H9 (cell line): ENCODE data around the gene ABHD4. TPM values are rescaled to one million over a fixed set of nuclear protein-coding genes. Genes with fewer than 3 reads are reported as not detected.

Experiments used
- DNase-seq: peaks from one replicate; pipeline ENCODE4 v3.0.0-alpha.2; 2017
- H2AFZ ChIP-seq: one replicate; pipeline ENCODE4 v1.6.1; 2013; ENCODE audit warnings: mild to moderate bottlenecking, low read length, control low read depth, moderate library complexity
- H2AK5ac ChIP-seq: 2 replicates; pipeline ENCODE4 v1.6.1; 2013; ENCODE audit warnings: low read length, control low read depth, mixed read lengths; ENCODE audit not compliant: insufficient read length
- H2BK120ac ChIP-seq: one replicate; pipeline ENCODE4 v1.6.1; 2013; ENCODE audit warnings: low read depth, mild to moderate bottlenecking, low read length, control low read depth, inconsistent platforms; ENCODE audit not compliant: poor library complexity, severe bottlenecking
- H2BK12ac ChIP-seq: 2 replicates; pipeline ENCODE4 v1.6.1; 2013; ENCODE audit warnings: low read length, control low read depth, mixed read lengths, low read depth; ENCODE audit not compliant: insufficient read length
- H2BK15ac ChIP-seq: 2 replicates; pipeline ENCODE4 v1.6.1; 2013; ENCODE audit warnings: low read depth, low read length, control low read depth
- H2BK20ac ChIP-seq: one replicate; pipeline ENCODE4 v1.6.1; 2013; ENCODE audit warnings: low read depth, mild to moderate bottlenecking, low read length, control low read depth, inconsistent platforms; ENCODE audit not compliant: poor library complexity, severe bottlenecking
- H2BK5ac ChIP-seq: 2 replicates; pipeline ENCODE4 v1.6.1; 2013; ENCODE audit warnings: low read length, control low read depth, mixed read lengths; ENCODE audit not compliant: insufficient read length
- H3K14ac ChIP-seq: 2 replicates; pipeline ENCODE4 v1.6.1; 2013; ENCODE audit warnings: low read length, control low read depth; ENCODE audit not compliant: insufficient read depth
- H3K18ac ChIP-seq: 2 replicates; pipeline ENCODE4 v1.6.1; 2013; ENCODE audit warnings: low read depth, mild to moderate bottlenecking, mixed read lengths, low read length, control low read depth; ENCODE audit not compliant: insufficient read length
- H3K23ac ChIP-seq: 2 replicates; pipeline ENCODE4 v1.6.1; 2013; ENCODE audit warnings: low read length, control low read depth, mixed read lengths, low read depth; ENCODE audit not compliant: insufficient read length
- H3K23me2 ChIP-seq: 2 replicates; pipeline ENCODE4 v1.6.1; 2013; ENCODE audit warnings: low read depth, mild to moderate bottlenecking, mixed read lengths, low read length, control low read depth; ENCODE audit not compliant: insufficient read length, poor library complexity, severe bottlenecking
- H3K27ac ChIP-seq: 2 replicates; pipeline ENCODE4 v1.5.1; 2013; ENCODE audit warnings: low read length, control low read depth, mixed read lengths, low read depth; ENCODE audit not compliant: insufficient read length
- H3K27me3 ChIP-seq: 2 replicates; pipeline ENCODE4 v1.6.1; 2013; ENCODE audit warnings: low read length, control low read depth, inconsistent platforms; ENCODE audit not compliant: insufficient read depth
- H3K4ac ChIP-seq: 2 replicates; pipeline ENCODE4 v1.6.1; 2013; ENCODE audit warnings: low read depth, mild to moderate bottlenecking, control low read depth, inconsistent platforms, low read length, moderate library complexity
- H3K4me1 ChIP-seq: 2 replicates; pipeline ENCODE4 v1.6.1; 2013; ENCODE audit warnings: low read length, control low read depth, inconsistent platforms; ENCODE audit not compliant: insufficient read depth
- H3K4me2 ChIP-seq: 2 replicates; pipeline ENCODE4 v1.6.1; 2013; ENCODE audit warnings: low read length, control low read depth, mixed read lengths; ENCODE audit not compliant: insufficient read length, insufficient read depth
- H3K56ac ChIP-seq: 2 replicates; pipeline ENCODE4 v1.6.1; 2013; ENCODE audit warnings: low read depth, mild to moderate bottlenecking, mixed read lengths, low read length, control low read depth; ENCODE audit not compliant: insufficient read length
- H3K79me1 ChIP-seq: 2 replicates; pipeline ENCODE4 v1.6.1; 2013; ENCODE audit warnings: low read depth, mild to moderate bottlenecking, moderate library complexity, low read length, control low read depth, inconsistent platforms; ENCODE audit not compliant: insufficient read depth, poor library complexity, severe bottlenecking
- H3K79me2 ChIP-seq: 2 replicates; pipeline ENCODE4 v1.6.1; 2013; ENCODE audit warnings: low read length, control low read depth, inconsistent platforms; ENCODE audit not compliant: insufficient read depth
- H3K9ac ChIP-seq: 2 replicates; pipeline ENCODE4 v1.6.1; 2013; ENCODE audit warnings: low read length, control low read depth, mixed read lengths; ENCODE audit not compliant: insufficient read length; ENCODE audit errors: extremely low read depth
- H3K9me3 ChIP-seq: one replicate; pipeline ENCODE4 v1.6.1; 2013; ENCODE audit warnings: low read depth, low read length, inconsistent platforms; ENCODE audit not compliant: control insufficient read depth
- H3T11ph ChIP-seq: one replicate; pipeline ENCODE4 v1.6.1; 2013; ENCODE audit warnings: mild to moderate bottlenecking, low read length, control low read depth, inconsistent platforms
- H4K20me1 ChIP-seq: one replicate; pipeline ENCODE4 v1.6.1; 2013; ENCODE audit not compliant: control insufficient read depth, insufficient read length, insufficient read depth
- H4K5ac ChIP-seq: 2 replicates; pipeline ENCODE4 v1.6.1; 2013; ENCODE audit warnings: low read depth, mild to moderate bottlenecking, mixed read lengths, low read length, control low read depth; ENCODE audit not compliant: insufficient read length
- H4K8ac ChIP-seq: replicated peaks from 2 replicates; pipeline ENCODE4 v1.6.1; 2013; ENCODE audit warnings: low read length, control low read depth, mixed read lengths, low read depth; ENCODE audit not compliant: insufficient read length
- H4K91ac ChIP-seq: 2 replicates; pipeline ENCODE4 v1.6.1; 2013; ENCODE audit warnings: low read depth, mild to moderate bottlenecking, moderate library complexity, mixed read lengths, low read length, control low read depth; ENCODE audit not compliant: insufficient read length
- H3K27ac Mint-ChIP-seq, 3 experiments: 2 replicates in 2 of 3; 3 replicates in 1 of 3; pipeline ENCODE4 v1.8.0; 2020 to 2021; ENCODE audit warnings: mixed read lengths in 3 of 3, mild to moderate bottlenecking in 1 of 3, moderate library complexity in 1 of 3
- H3K27me3 Mint-ChIP-seq: 2 replicates; pipeline ENCODE4 v1.8.0; 2021; ENCODE audit warnings: low read depth, mild to moderate bottlenecking, moderate library complexity, mixed read lengths
- H3K36me3 Mint-ChIP-seq, 3 experiments: 2 replicates in 2 of 3; 3 replicates in 1 of 3; pipeline ENCODE4 v1.8.0; 2020 to 2021; ENCODE audit warnings: low read depth in 3 of 3, mixed read lengths in 3 of 3; ENCODE audit not compliant: insufficient read depth in 1 of 3
- H3K4me1 Mint-ChIP-seq, 2 experiments: 2 replicates each; pipeline ENCODE4 v1.8.0; 2020; ENCODE audit warnings: mixed read lengths in 2 of 2
- H3K4me3 Mint-ChIP-seq, 2 experiments: 2 replicates in 1 of 2; 3 replicates in 1 of 2; pipeline ENCODE4 v1.8.0; 2020 to 2021; ENCODE audit warnings: mild to moderate bottlenecking in 2 of 2, mixed read lengths in 2 of 2, moderate library complexity in 1 of 2
- H3K9me3 Mint-ChIP-seq, 2 experiments: 2 replicates in 1 of 2; 3 replicates in 1 of 2; pipeline ENCODE4 v1.8.0; 2020; ENCODE audit warnings: mild to moderate bottlenecking in 2 of 2, mixed read lengths in 2 of 2, moderate library complexity in 1 of 2
- WGBS: extraction: QIAGEN DNeasy Blood & Tissue Kit; methylation state at CpG from one replicate; pipeline ENCODE4 v1.1.7; 2013; ENCODE audit warnings: missing lambda C conversion rate, low lambda C conversion rate, mixed read lengths; ENCODE audit not compliant: insufficient read length; ENCODE audit errors: extremely low coverage; 5-methylcytosine and 5-hydroxymethylcytosine counted together
- total RNA-seq: library from RNA; stranded (reverse); gene quantifications from 2 replicates; pipeline ENCODE4 v1.2.1, GENCODE V29; 2021
- TF ChIP-seq, protein P1 (sequence below): fragments of 200-600 bp; sonication (generic); conservative IDR thresholded peaks from 3 replicates; pipeline ENCODE4 v1.8.0; 2021; ENCODE audit warnings: antibody characterized with exemption, mild to moderate bottlenecking

The ABHD4 gene
- total RNA-seq, 1 experiment from 2014 or later, result 21.8 TPM

DNA sequence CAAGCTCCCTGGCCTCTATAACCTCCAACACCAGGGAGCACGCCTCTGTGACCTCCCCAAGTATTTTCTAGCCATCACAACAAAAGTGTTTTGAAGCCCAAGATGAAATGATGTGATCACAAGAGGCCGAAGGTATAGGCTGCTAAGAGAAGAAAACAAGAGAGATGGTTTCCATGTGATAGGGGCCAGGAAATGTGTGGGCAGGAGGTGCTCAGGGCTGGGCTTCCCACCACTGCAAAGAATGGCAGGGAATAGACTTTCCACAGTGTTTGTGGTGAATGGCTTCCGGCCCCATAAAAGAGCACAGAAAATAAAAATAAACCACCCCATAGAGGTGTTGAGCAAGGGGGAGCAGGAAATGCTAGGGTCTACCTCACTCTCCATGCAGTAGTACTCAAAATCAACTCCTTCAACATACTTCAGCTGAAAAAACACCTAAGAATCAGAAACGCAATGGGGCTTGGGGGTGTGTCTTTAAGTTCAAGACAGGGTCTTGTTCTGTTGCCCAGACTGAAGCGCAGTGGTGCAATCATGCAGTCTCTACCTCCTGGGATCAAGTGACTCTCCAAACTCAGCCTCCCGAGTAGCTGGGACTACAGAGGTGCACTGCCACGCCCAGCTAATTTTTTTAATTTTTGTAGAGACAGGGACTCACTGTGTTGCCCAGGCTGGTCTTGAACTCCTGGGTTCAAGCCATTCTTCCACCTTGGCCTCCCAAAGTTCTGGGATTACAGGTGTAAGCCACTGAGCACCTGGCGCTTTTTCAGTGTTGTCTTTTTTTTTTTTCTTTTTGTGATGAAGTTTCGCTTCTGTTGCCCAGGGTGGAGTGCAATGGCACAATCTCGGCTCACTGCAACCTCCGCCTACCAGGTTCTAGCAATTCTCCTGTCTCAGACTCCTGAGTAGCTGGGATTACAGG, 36.2 kb upstream of the ABHD4 start:
- Histone ChIP-seq H2BK20ac (no peak overlapping the region), H3K23ac (no peak overlapping the region), H2AK5ac (no peak overlapping the region), H4K8ac (no peak overlapping the region), H3K18ac (no peak overlapping the region), H3K79me1 (no peaks in the 10 kb centered on the region), H4K5ac (no peak overlapping the region), H3K9me3 (no peaks in the 10 kb centered on the region), H3K27ac (no peak overlapping the region), H3T11ph (no peak overlapping the region), H2AFZ (no peak overlapping the region), H3K4me1 (no peaks in the 10 kb centered on the region), H3K4ac (no peak overlapping the region), H4K91ac (no peak overlapping the region), H3K23me2 (no peaks in the 10 kb centered on the region), H3K79me2 (no peaks in the 10 kb centered on the region), H4K20me1 (no peaks in the 10 kb centered on the region), H2BK5ac (no peak overlapping the region), H3K14ac (no peak overlapping the region), H2BK12ac (no peak overlapping the region), H2BK120ac (no peak overlapping the region), H3K9ac (no peak overlapping the region), H2BK15ac (no peak overlapping the region), H3K56ac (no peak overlapping the region), H3K4me2 (no peak overlapping the region), H3K27me3 (no peaks in the 10 kb centered on the region)
- no CpG with 5 or more reads among the region's 11 CpGs for WGBS
- peaks cover 40 to 41% of the 10 kb centered on the region in 2 experiments for H3K4me1 Mint-ChIP-seq
- H3K36me3 Mint-ChIP-seq, result peaks cover 4 to 23% (median 13%) of the 10 kb centered on the region in 3 experiments; a peak in 6 of 7 replicates
- TF ChIP-seq, protein P1, sequence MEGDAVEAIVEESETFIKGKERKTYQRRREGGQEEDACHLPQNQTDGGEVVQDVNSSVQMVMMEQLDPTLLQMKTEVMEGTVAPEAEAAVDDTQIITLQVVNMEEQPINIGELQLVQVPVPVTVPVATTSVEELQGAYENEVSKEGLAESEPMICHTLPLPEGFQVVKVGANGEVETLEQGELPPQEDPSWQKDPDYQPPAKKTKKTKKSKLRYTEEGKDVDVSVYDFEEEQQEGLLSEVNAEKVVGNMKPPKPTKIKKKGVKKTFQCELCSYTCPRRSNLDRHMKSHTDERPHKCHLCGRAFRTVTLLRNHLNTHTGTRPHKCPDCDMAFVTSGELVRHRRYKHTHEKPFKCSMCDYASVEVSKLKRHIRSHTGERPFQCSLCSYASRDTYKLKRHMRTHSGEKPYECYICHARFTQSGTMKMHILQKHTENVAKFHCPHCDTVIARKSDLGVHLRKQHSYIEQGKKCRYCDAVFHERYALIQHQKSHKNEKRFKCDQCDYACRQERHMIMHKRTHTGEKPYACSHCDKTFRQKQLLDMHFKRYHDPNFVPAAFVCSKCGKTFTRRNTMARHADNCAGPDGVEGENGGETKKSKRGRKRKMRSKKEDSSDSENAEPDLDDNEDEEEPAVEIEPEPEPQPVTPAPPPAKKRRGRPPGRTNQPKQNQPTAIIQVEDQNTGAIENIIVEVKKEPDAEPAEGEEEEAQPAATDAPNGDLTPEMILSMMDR, result no peak
- H3K4me3 Mint-ChIP-seq, result no peak overlapping the region
- DNase-seq, result no peak
- no peaks in the 10 kb centered on the region; a peak in 2 of 5 replicates for H3K9me3 Mint-ChIP-seq
- no peaks in the 10 kb centered on the region; the same call in 1 of the 2 replicates for H3K27me3 Mint-ChIP-seq
- peak overlapping the region in 1 of 3 experiments; percentile 33; a peak in 1 of 7 replicates for H3K27ac Mint-ChIP-seq
